Measurements from ENCODE around the gene KCTD1.

The KCTD1 gene

DNA sequence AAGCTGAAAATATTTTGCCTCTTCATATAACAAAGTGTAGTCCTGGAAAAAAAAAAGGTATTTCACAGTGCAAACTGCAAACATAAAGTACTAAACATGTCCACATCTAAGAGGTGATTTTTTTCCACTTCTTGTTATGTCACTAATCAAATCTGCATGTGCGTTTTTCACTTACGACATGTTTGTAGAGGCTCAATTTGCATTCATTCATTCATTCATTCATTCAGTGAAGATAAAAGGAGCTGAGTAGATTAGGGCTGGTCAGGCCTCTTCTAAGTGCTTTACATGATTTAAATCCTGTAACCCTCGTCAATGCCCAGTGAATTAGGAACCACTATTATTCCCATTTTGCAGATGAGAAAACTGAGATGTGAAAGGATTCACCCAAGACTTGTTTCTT, 88.5 kb downstream of the KCTD1 start:
- no peak for DNase-seq (ENCODE audit: extremely low spot score)
- CTCF ChIA-PET: no interaction called here
- POLR2A ChIA-PET: no interaction called here
- TF ChIP-seq CTBP1 (IDR thresholded peaks at IDR 0.05; ENCODE audit: borderline replicate concordance): no peak
- TF ChIP-seq BHLHE40 (IDR thresholded peaks at IDR 0.05; ENCODE audit: borderline replicate concordance): no peak
- TF ChIP-seq ELF4 (IDR thresholded peaks at IDR 0.05): no peak
- TF ChIP-seq FOXM1 (IDR thresholded peaks at IDR 0.05; ENCODE audit: borderline replicate concordance): no peak
- no peak for TF ChIP-seq TARDBP (IDR thresholded peaks at IDR 0.05)

DNA sequence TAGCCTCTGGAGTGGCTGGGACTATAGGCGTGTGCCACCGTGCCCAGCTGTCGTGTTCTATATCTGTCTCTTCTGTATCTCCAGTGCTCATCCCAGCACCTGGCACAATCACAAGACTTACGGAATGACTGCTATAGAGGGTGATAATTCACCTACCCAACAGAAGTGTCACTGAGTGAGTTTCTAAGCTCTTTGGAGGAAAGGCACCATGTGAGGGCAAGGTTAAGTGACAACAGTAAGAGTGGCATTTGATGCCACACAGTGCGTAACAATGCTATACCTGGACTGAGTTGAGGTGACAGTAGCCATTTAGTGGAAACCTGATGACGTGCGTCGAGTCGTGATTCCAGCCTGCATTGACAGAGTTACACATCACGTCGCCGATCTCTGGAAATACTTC, 89.0 kb downstream of the KCTD1 start:
- ChIA-PET CTCF (no interaction called here), POLR2A (no interaction called here)
- DNase-seq (ENCODE audit: extremely low spot score): no peak
- no peak for TF ChIP-seq FOXA1 (IDR thresholded peaks at IDR 0.05)
- no peak for TF ChIP-seq ZNF384 (IDR thresholded peaks at IDR 0.05)
- TF ChIP-seq BHLHE40 (IDR thresholded peaks at IDR 0.05; ENCODE audit: borderline replicate concordance): no peak
- no peak for TF ChIP-seq NFRKB (IDR thresholded peaks at IDR 0.05)
- no peak for TF ChIP-seq HDGF (IDR thresholded peaks at IDR 0.05; ENCODE audit: borderline replicate concordance)
- TF ChIP-seq SUZ12 (IDR thresholded peaks at IDR 0.05): no peak
- no peak for TF ChIP-seq LEF1 (IDR thresholded peaks at IDR 0.05; ENCODE audit: borderline replicate concordance)
- TF ChIP-seq ARNT (IDR thresholded peaks at IDR 0.05): no peak
- no peak for TF ChIP-seq FOXK2 (IDR thresholded peaks at IDR 0.05)

DNA sequence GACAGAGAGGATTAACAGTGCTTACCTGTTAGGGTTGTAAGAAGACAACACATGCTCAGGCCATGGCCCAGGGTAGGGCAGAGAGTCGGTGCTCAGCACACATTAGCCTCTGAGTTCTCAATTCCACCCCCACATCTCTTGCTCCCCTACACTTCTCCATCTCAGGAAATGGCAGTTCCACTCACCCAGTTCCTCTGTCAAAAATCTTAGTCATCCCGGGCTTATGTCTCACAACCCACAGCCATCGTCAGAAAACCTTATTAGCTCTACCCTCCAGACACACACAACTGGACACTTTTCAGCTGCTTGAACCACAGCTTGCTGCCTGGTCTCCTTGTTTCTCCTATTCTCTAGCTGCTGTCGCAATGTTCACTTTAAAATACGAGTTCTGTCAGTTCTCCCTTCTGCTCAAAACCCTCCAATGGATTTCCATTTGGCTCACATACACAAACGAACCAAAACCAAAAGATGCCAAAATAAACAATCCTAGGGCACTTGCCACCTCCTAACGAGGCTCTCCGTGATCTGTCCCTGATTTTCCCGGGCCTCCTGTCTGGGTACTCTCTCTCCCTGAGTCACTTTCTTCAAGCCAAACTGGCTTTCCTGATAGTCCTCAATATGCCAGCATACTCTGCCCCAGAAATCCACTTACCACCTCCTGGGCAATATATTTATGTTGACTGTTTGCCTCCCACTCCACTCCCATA, 89.7 kb downstream of the KCTD1 start:
- POLR2A ChIA-PET: no interaction called here
- CTCF ChIA-PET: no interaction called here
- TF ChIP-seq CTBP1 (IDR thresholded peaks at IDR 0.05; ENCODE audit: borderline replicate concordance) (no peak), SUZ12 (IDR thresholded peaks at IDR 0.05) (no peak), SP1 (IDR thresholded peaks at IDR 0.05) (no peak), BHLHE40 (IDR thresholded peaks at IDR 0.05; ENCODE audit: borderline replicate concordance) (no peak), LEF1 (IDR thresholded peaks at IDR 0.05; ENCODE audit: borderline replicate concordance) (no peak), NFRKB (IDR thresholded peaks at IDR 0.05) (no peak), ARNT (IDR thresholded peaks at IDR 0.05) (no peak), HDGF (IDR thresholded peaks at IDR 0.05; ENCODE audit: borderline replicate concordance) (no peak), TARDBP (IDR thresholded peaks at IDR 0.05) (no peak), FOXM1 (IDR thresholded peaks at IDR 0.05; ENCODE audit: borderline replicate concordance) (no peak), FOXA1 (IDR thresholded peaks at IDR 0.05) (no peak), ZNF384 (IDR thresholded peaks at IDR 0.05) (no peak), ELF4 (IDR thresholded peaks at IDR 0.05) (no peak), L3MBTL2 (conservative IDR thresholded peaks at IDR 0.05) (no peak), FOXK2 (IDR thresholded peaks at IDR 0.05) (no peak)
- TF ChIP-seq, protein P1, sequence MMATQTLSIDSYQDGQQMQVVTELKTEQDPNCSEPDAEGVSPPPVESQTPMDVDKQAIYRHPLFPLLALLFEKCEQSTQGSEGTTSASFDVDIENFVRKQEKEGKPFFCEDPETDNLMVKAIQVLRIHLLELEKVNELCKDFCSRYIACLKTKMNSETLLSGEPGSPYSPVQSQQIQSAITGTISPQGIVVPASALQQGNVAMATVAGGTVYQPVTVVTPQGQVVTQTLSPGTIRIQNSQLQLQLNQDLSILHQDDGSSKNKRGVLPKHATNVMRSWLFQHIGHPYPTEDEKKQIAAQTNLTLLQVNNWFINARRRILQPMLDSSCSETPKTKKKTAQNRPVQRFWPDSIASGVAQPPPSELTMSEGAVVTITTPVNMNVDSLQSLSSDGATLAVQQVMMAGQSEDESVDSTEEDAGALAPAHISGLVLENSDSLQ (IDR thresholded peaks at IDR 0.05): no peak
- no peak for DNase-seq (ENCODE audit: extremely low spot score)

DNA sequence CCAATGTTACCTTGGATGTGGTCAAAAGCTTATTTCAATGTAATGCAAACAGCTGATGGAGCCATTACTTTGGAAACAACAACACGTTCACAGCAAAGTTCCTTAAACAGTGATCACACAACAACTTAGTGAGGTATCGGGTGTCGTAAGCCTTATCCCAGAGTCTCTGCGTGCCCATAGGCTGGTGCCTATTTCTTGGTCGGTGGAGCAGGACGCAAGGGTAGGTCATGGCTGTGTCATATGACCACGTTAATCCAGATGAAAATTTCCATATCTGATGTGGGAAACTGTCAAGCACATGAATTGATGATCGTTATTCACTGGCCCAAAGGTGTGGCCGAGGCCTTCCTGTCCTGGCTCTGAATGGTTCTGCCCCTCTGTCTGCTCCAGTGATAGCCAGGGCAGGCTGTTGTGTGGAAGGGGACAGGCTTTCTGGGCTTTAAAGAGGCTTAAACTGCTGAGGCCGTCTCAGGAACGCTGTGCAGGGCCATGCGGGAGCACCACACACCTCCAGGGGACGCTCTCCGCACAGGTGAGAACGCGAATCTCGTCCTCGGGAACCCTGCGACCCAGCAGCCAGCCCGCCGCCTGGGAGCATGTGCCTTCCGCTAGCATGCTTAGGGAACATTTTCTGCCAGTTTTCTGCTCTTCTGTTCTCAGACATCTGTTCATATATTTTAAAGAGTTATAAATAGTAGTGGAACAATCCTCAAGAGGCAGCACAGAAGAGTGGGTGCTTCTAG, 90.6 kb downstream of the KCTD1 start:
- TF ChIP-seq ELF4 (IDR thresholded peaks at IDR 0.05): no peak
- TF ChIP-seq TARDBP (IDR thresholded peaks at IDR 0.05): no peak
- TF ChIP-seq SUZ12 (IDR thresholded peaks at IDR 0.05): no peak
- TF ChIP-seq FOXM1 (IDR thresholded peaks at IDR 0.05; ENCODE audit: borderline replicate concordance): no peak
- TF ChIP-seq, protein P1 (IDR thresholded peaks at IDR 0.05): no peak
- no peak for TF ChIP-seq NFRKB (IDR thresholded peaks at IDR 0.05)
- TF ChIP-seq BHLHE40 (IDR thresholded peaks at IDR 0.05; ENCODE audit: borderline replicate concordance): no peak
- no peak for TF ChIP-seq FOXA1 (IDR thresholded peaks at IDR 0.05)
- TF ChIP-seq HDGF (IDR thresholded peaks at IDR 0.05; ENCODE audit: borderline replicate concordance): no peak
- TF ChIP-seq L3MBTL2 (conservative IDR thresholded peaks at IDR 0.05): no peak
- no peak for TF ChIP-seq SP1 (IDR thresholded peaks at IDR 0.05)
- no peak for TF ChIP-seq LEF1 (IDR thresholded peaks at IDR 0.05; ENCODE audit: borderline replicate concordance)
- no peak for TF ChIP-seq ZNF384 (IDR thresholded peaks at IDR 0.05)
- no peak for TF ChIP-seq FOXK2 (IDR thresholded peaks at IDR 0.05)
- TF ChIP-seq ARNT (IDR thresholded peaks at IDR 0.05): no peak
- TF ChIP-seq CTBP1 (IDR thresholded peaks at IDR 0.05; ENCODE audit: borderline replicate concordance): no peak
- ChIA-PET CTCF (interaction anchor here (0.9 kb wide), 1 partner anchor 11 kb away, joined by 3 read pairs; no protein-coding TSS in a partner anchor), POLR2A (no interaction called here)
- DNase-seq (ENCODE audit: extremely low spot score): no peak

DNA sequence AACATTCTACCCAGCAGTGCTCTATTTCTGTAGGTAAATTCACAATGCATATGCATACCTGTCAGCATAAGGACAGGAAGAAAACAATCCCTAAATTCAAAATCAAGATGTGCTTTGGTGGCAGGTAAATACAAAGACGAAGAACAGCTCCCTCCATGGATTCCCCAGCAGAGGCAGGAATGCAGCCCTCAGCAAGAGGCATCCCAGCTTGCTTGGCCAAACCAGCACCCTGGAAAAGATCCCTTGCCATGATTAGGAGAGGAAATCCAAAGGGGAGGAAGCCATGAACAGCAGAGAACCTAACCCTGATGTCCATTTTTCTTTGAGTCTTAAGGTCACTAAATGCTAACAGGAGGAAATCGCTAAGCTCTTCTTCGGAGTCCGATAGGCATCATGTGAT, 91.2 kb downstream of the KCTD1 start:
- TF ChIP-seq FOXM1 (IDR thresholded peaks at IDR 0.05; ENCODE audit: borderline replicate concordance) (no peak), NFRKB (IDR thresholded peaks at IDR 0.05) (no peak), ARNT (IDR thresholded peaks at IDR 0.05) (no peak), FOXK2 (IDR thresholded peaks at IDR 0.05) (no peak), SUZ12 (IDR thresholded peaks at IDR 0.05) (no peak), LEF1 (IDR thresholded peaks at IDR 0.05; ENCODE audit: borderline replicate concordance) (no peak), L3MBTL2 (conservative IDR thresholded peaks at IDR 0.05) (no peak), HDGF (IDR thresholded peaks at IDR 0.05; ENCODE audit: borderline replicate concordance) (no peak), BHLHE40 (IDR thresholded peaks at IDR 0.05; ENCODE audit: borderline replicate concordance) (no peak), ELF4 (IDR thresholded peaks at IDR 0.05) (no peak), CTBP1 (IDR thresholded peaks at IDR 0.05; ENCODE audit: borderline replicate concordance) (no peak), ZNF384 (IDR thresholded peaks at IDR 0.05) (no peak), SP1 (IDR thresholded peaks at IDR 0.05) (no peak), TARDBP (IDR thresholded peaks at IDR 0.05) (no peak), FOXA1 (IDR thresholded peaks at IDR 0.05) (no peak)
- TF ChIP-seq, protein P1 (IDR thresholded peaks at IDR 0.05): no peak
- ChIA-PET POLR2A (no interaction called here), CTCF (interaction anchor here (0.6 to 0.9 kb wide), 2 partner anchors 12 to 48 kb away, joined by 3 read pairs; no protein-coding TSS in a partner anchor)
- DNase-seq (ENCODE audit: extremely low spot score): no peak
